Heart left ventricle (tissue), 16 donors: ENCODE results near the gene ASTN2. TPM values are rescaled to one million over a fixed set of nuclear protein-coding genes. Genes with fewer than 3 reads are reported as not detected.

ENCODE experiments used
- ATAC-seq, 4 donors: fragments of 200-7000 bp; cut with Tn5 transposase; one replicate each; pipeline ENCODE4 v1.9.1; 2020 to 2022; ENCODE audit warnings: moderate library complexity in 4 of 4, mild to moderate bottlenecking in 3 of 4, moderate number of reproducible peaks in 1 of 4
- DNase-seq, 5 donors: peaks; one replicate each; pipeline ENCODE4 v3.0.0-alpha.2; 2020
- H3K27ac ChIP-seq, 12 donors: fragments of 200-600 bp; sonication (generic) in 4 of 12; one replicate each; pipeline versions ENCODE4 v1.5.0 to v1.8.0; 2016 to 2022; ENCODE audit warnings: mild to moderate bottlenecking in 2 of 12
- H3K27me3 ChIP-seq, 9 donors: fragments of 200-600 bp; sonication (generic) in 2 of 9; one replicate each; pipeline versions ENCODE4 v1.5.1 to v1.8.0; 2016 to 2022; ENCODE audit warnings: mild to moderate bottlenecking in 3 of 9
- H3K36me3 ChIP-seq, 9 donors: fragments of 200-600 bp; sonication (generic) in 2 of 9; one replicate each; pipeline versions ENCODE4 v1.5.0 to v1.8.0; 2018 to 2022; ENCODE audit warnings: mild to moderate bottlenecking in 2 of 9
- H3K4me1 ChIP-seq, 12 donors: fragments of 200-600 bp; sonication (generic) in 4 of 12; one replicate each; pipeline versions ENCODE4 v1.5.0 to v1.8.0; 2016 to 2022; ENCODE audit warnings: mild to moderate bottlenecking in 3 of 12
- H3K4me3 ChIP-seq, 12 donors: fragments of 200-600 bp; sonication (generic) in 4 of 12; one replicate each; pipeline versions ENCODE4 v1.5.0 to v1.8.0; 2017 to 2022; ENCODE audit warnings: mild to moderate bottlenecking in 9 of 12, moderate library complexity in 4 of 12
- H3K9me3 ChIP-seq, 12 donors: fragments of 200-600 bp; sonication (generic) in 4 of 12; one replicate each; pipeline versions ENCODE4 v1.5.0 to v1.8.0; 2016 to 2022; ENCODE audit warnings: mild to moderate bottlenecking in 1 of 12
- CTCF ChIP-seq, 12 donors: fragments of 200-600 bp; sonication (generic) in 4 of 12; IDR thresholded peaks; one replicate each; pipeline versions ENCODE4 v1.5.0 to v1.8.0; 2018 to 2022; ENCODE audit warnings: antibody characterized with exemption in 12 of 12, mild to moderate bottlenecking in 5 of 12
- POLR2A ChIP-seq, 2 donors: fragments of 450-650 bp; IDR thresholded peaks; one replicate each; pipeline ENCODE4 v1.6.1; 2017; ENCODE audit warnings: antibody characterized with exemption in 2 of 2, mild to moderate bottlenecking in 2 of 2, moderate library complexity in 2 of 2
- WGBS, 4 donors: extraction: QIAGEN DNeasy Blood & Tissue Kit in 2 of 4; methylation state at CpG; one replicate each; pipeline versions ENCODE4 v1.1.5 to v1.1.7; 2013 to 2018; 5-methylcytosine and 5-hydroxymethylcytosine counted together
- intact Hi-C, 10 donors: fragments of 100-400 bp; cut with DNase I; formaldehyde crosslinking; loops; one replicate each; pipeline versions ENCODE4 v1.11.1 to v1.14.2; 2022
- polyA plus RNA-seq, 2 donors: library from polyadenylated mRNA; stranded (reverse); fragments of 200-250 nt; gene quantifications; one replicate each; pipeline ENCODE4 v1.2.3, GENCODE V29; 2013
- total RNA-seq, 9 donors: library from RNA; depleted of rRNA in 2 of 9; stranded (reverse); fragments of >200 nt in 2 of 9; fragmentation: NEBNext Ultra II Directional in 3 of 9; extraction: Animal tissue kit (Norgen Biotek cat#: 25700) in 3 of 9; gene quantifications; one replicate each; pipeline versions ENCODE4 v1.1.0 to v1.2.4, GENCODE V29; 2016 to 2023
- donor health status: ischemic (EF 13 %, LVEDD 7.1; RV severe dilation, severe dysfunction).
- donor health status: healthy with polysubstance abuse.
- donor health status: DM: no; HTN: yes; CAD: no.
- donor health status: DM: no; HTN: no; CAD: no.
- donor health status: ischemic (EF 25% LVEDD 6.9; RV normal size, moderate dysfunction).
- donor health status: ischemic (EF 25% LVEDD 5.7; RV mildly dilated, moderate dysfunction).
- donor health status: healthy.
- donor health status: DM: yes; HTN: yes; CAD: no.
- donor health status: ischemic (EF 35%, LVEDD 5.7; RV mildly dilated, moderate dysfunction).
- donor health status: nonischemic (EF 11% LVEDD 7.7; RV severe dilation, severe dysfunction).
- donor health status: DM: yes; HTN: yes; CAD: no.
- donor health status: PGD.
- donor health status: ischemic (EF 29% LVEDD 5.4; RV normal size, mild dysfunction).
- donor health status: nonischemic (EF 23%, LVEDD 6.1; RV moderate dilation, normal function).

ASTN2 gene
- total and polyA plus RNA-seq, 11 donors, result 2.5 to 6.0 (median 3.5) TPM

- H3K9me3 ChIP-seq, result no peaks in the 10 kb centered on the region
- no peak overlapping the region for H3K27ac ChIP-seq
- ATAC-seq, result no peak
- no peak overlapping the region for H3K4me3 ChIP-seq
- intact Hi-C loops, result no loop called here
- no peaks in the 10 kb centered on the region for H3K36me3 ChIP-seq
- WGBS, 4 donors, result 79 to 96% (median 91%) methylated on average over 2 of the region's 2 CpGs
- H3K4me1 ChIP-seq, result no peaks in the 10 kb centered on the region
- no peak for TF ChIP-seq CTCF (IDR thresholded peaks at IDR 0.05)
- TF ChIP-seq POLR2A (IDR thresholded peaks at IDR 0.05), result no peak
- DNase-seq, result no peak
- H3K27me3 ChIP-seq, result no peaks in the 10 kb centered on the region
These were observed 1033.5 kb downstream of the ASTN2 start for GRCh38 chr9:116381350-116381749.

- TF ChIP-seq POLR2A (IDR thresholded peaks at IDR 0.05), result no peak
- no peak for TF ChIP-seq CTCF (IDR thresholded peaks at IDR 0.05)
- DNase-seq, result no peak
- intact Hi-C loops, result no loop called here
- H3K27ac ChIP-seq, result no peak overlapping the region
- ATAC-seq, result no peak
- H3K27me3 ChIP-seq, result no peaks in the 10 kb centered on the region
- no peaks in the 10 kb centered on the region for H3K36me3 ChIP-seq
- no peaks in the 10 kb centered on the region for H3K9me3 ChIP-seq
- H3K4me3 ChIP-seq, result no peak overlapping the region
- no peaks in the 10 kb centered on the region for H3K4me1 ChIP-seq
These were observed 1034.3 kb downstream of the ASTN2 start for GRCh38 chr9:116380496-116380995.

- no peak for ATAC-seq
- no peak for DNase-seq
- no peaks in the 10 kb centered on the region for H3K9me3 ChIP-seq
- intact Hi-C loops, result no loop called here
- H3K36me3 ChIP-seq, result no peaks in the 10 kb centered on the region
- no peak overlapping the region for H3K4me3 ChIP-seq
- TF ChIP-seq POLR2A (IDR thresholded peaks at IDR 0.05), result no peak
- no peak for TF ChIP-seq CTCF (IDR thresholded peaks at IDR 0.05)
- no peaks in the 10 kb centered on the region for H3K4me1 ChIP-seq
- H3K27me3 ChIP-seq, result no peaks in the 10 kb centered on the region
- WGBS, 4 donors, result 76 to 96% (median 90%) methylated on average over 2 of the region's 2 CpGs
- H3K27ac ChIP-seq, result no peak overlapping the region
These were observed 1035.0 kb downstream of the ASTN2 start for GRCh38 chr9:116379821-116380220.

- no peaks in the 10 kb centered on the region for H3K4me1 ChIP-seq
- 94 to 100% (median 98%) methylated on average over 2 of the region's 2 CpGs for WGBS, 4 donors
- H3K27me3 ChIP-seq, result no peaks in the 10 kb centered on the region
- H3K36me3 ChIP-seq, result no peaks in the 10 kb centered on the region
- H3K4me3 ChIP-seq, result no peak overlapping the region
- DNase-seq (no peak), ATAC-seq (no peak)
- no peak overlapping the region for H3K27ac ChIP-seq
- H3K9me3 ChIP-seq, result no peaks in the 10 kb centered on the region
- TF ChIP-seq CTCF (IDR thresholded peaks at IDR 0.05), result no peak
- no peak for TF ChIP-seq POLR2A (IDR thresholded peaks at IDR 0.05)
- intact Hi-C loops, result no loop called here
These were observed 1036.0 kb downstream of the ASTN2 start for GRCh38 chr9:116378873-116379272.
